Neuron (in vitro differentiated cells): ENCODE data around the gene DAGLB.

Experiments
- H2AFZ ChIP-seq: one replicate; pipeline ENCODE4 v1.6.1; 2013; ENCODE audit warnings: low read depth, mild to moderate bottlenecking, inconsistent platforms, low read length, moderate library complexity
- H3K27me3 ChIP-seq: one replicate; pipeline ENCODE4 v1.6.1; 2013; ENCODE audit warnings: low read length; ENCODE audit not compliant: insufficient read depth
- H3K36me3 ChIP-seq: one replicate; pipeline ENCODE4 v1.6.1; 2013; ENCODE audit warnings: low read length; ENCODE audit not compliant: insufficient read depth
- H3K4me1 ChIP-seq: one replicate; pipeline ENCODE4 v1.6.1; 2013; ENCODE audit warnings: low read length; ENCODE audit not compliant: insufficient read depth
- H3K4me3 ChIP-seq: 2 replicates; pipeline ENCODE4 v1.5.1; 2013; ENCODE audit warnings: mild to moderate bottlenecking, low read length, moderate library complexity
- H3K9me3 ChIP-seq: one replicate; pipeline ENCODE4 v1.6.1; 2013; ENCODE audit warnings: low read length

DAGLB gene, protein sequence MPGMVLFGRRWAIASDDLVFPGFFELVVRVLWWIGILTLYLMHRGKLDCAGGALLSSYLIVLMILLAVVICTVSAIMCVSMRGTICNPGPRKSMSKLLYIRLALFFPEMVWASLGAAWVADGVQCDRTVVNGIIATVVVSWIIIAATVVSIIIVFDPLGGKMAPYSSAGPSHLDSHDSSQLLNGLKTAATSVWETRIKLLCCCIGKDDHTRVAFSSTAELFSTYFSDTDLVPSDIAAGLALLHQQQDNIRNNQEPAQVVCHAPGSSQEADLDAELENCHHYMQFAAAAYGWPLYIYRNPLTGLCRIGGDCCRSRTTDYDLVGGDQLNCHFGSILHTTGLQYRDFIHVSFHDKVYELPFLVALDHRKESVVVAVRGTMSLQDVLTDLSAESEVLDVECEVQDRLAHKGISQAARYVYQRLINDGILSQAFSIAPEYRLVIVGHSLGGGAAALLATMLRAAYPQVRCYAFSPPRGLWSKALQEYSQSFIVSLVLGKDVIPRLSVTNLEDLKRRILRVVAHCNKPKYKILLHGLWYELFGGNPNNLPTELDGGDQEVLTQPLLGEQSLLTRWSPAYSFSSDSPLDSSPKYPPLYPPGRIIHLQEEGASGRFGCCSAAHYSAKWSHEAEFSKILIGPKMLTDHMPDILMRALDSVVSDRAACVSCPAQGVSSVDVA

DNA sequence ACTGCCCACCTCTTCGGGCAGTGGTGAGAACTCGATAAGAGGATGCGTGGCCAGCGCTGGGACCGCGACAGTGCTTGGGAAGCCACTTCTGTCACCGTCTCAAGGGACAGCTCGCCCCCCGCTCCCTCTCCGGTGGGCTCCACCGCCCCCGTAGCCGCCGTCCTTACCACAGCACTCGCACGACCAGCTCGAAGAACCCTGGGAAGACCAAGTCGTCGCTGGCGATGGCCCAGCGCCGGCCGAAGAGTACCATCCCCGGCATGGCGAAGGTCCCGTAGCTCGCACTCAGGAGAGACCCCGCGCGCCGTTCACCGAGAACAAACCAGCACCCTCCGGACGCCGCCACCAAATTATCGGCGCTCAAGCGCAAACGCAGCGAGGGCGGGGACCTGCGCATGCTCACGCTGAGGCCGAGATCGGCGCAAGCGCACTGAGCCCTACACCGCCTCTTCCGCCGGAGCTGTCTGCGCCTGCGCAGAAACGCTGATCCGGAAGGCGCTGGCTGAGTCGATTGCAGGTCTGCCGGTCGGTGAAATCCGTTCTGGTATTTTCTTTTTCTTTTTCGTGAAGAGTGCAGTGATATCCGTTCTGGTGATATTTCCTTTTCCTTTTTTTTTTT lies at the start of gene DAGLB:
DAGLB (minus strand) TSS at position 374 of the 619 bp plus-strand sequence; CDS start at position 262, 112 bp downstream.
- Histone ChIP-seq H3K27me3 (no peaks in the 10 kb centered on the region), H3K4me3 (peak within 1 kb of the TSS; percentile 82), H3K36me3 (peaks cover 29% of the 10 kb centered on the region), H3K4me1 (peaks cover 2% of the 10 kb centered on the region), H3K9me3 (peaks cover 2% of the 10 kb centered on the region), H2AFZ (peak within 1 kb of the TSS; percentile 36)

DNA sequence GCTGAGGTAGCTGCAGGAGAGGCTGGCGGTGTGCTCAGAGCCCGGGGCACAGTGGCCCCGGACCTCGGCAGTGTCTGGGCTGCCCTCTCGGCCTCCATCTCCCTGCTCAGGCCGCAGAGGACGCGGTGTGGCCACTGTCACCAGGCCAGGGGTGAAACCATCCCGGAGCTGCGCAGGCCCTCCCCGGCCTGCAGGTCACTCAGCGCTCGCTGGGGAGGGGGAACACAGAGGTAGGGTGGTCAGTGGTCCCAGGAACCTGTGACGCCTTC lies 49.8 kb upstream of the DAGLB start:
- Histone ChIP-seq H3K36me3 (no peaks in the 10 kb centered on the region), H2AFZ (no peak overlapping the region), H3K27me3 (peaks cover 24% of the 10 kb centered on the region), H3K4me3 (no peak overlapping the region), H3K4me1 (no peaks in the 10 kb centered on the region), H3K9me3 (no peaks in the 10 kb centered on the region)

DNA sequence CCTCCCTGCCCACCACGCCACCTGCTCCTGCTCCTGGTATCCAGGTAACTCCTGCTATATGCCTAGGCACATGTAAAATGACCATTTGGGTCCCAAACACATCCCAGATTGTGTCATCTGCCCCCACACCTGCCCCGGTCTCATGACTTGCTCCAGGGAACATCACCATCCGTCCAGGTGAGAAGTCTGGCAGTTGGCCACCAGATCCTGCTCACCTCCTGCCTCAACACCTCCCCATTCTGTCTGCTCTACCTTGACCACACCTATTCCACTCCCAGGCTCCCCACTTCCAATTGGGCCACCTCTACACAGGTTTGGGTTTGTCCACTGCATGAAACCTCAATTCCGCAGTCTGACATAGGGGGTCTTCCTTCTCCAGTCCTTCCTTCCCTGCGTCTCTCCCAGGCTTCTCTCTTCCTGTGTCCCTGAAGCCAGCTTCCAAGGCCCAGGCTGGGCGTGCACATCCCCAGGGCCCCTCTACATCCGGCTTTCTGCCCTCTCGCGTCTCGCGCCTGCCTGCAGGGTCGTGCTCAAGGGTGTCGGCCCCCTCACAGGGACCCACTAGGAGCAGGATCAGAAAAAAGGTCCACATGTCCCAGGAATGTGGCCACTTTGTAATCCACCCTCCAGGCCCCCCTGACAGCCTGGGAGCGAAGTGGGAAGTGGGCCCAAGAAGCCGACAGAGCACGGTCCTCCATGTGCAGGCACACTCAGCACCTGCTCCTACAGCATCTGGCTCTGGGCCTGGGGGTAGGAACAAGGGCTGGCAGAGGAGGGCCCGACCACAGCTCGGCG lies 49.3 kb upstream of the DAGLB start:
- Histone ChIP-seq H3K36me3 (no peaks in the 10 kb centered on the region), H3K27me3 (peaks cover 20% of the 10 kb centered on the region), H2AFZ (no peak overlapping the region), H3K4me1 (no peaks in the 10 kb centered on the region), H3K9me3 (no peaks in the 10 kb centered on the region), H3K4me3 (no peak overlapping the region)

DNA sequence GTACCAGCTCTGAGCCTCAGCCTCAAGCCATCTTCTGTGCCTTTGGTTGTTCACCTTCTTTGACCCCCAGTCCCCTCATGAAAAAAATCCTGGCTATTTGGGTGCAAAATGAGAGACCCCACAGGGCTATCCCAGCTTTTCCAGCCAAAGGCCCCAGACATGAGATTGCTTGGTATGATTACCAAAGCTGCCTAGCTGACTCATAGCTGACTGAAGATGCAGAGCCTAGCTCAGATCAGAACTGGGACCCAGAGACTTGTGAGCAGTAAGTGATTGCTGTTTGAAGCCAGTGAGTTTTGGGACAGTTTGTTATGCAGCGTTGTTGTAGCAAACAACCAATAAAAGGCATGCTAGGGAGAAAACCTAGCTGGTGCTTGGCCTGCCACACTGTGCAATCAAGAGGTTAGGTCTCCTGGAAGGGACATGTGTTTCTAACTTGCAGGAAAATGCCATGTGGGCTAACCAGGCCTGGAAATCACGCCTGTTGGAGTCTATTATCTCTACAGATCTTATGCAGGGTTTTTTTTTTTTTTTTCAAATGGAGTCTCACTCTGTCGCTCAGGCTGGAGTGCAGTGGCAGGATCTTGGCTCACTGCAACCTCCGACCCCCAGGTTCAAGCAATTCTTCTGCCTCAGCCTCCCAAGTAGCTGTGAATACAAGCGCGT lies 48.0 kb upstream of the DAGLB start:
- peaks cover 15% of the 10 kb centered on the region for H3K27me3 ChIP-seq
- no peaks in the 10 kb centered on the region for H3K9me3 ChIP-seq
- no peak overlapping the region for H2AFZ ChIP-seq
- H3K4me1 ChIP-seq, result no peaks in the 10 kb centered on the region
- H3K4me3 ChIP-seq, result no peak overlapping the region
- no peaks in the 10 kb centered on the region for H3K36me3 ChIP-seq

DNA sequence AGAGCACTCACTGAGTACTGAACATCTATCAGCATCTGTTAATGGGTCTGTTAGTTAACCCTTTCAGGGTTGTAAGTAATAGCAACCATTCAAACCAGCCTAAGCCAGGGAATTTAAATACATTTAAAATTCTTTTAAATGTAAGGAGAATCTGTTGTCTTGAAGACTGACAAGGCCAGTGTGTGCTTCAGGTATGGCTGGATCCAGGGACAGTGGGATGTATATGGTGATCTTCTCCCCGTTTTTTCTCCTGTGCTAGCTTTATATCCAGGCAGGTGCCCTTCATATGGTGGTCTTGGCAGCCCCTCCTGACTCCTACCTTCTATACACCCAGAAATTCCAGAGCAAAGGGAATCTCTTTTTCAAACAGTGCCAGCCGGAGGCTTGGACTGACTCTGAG lies 46.6 kb upstream of the DAGLB start:
- Histone ChIP-seq H2AFZ (no peak overlapping the region), H3K9me3 (no peaks in the 10 kb centered on the region), H3K4me3 (no peak overlapping the region), H3K4me1 (no peaks in the 10 kb centered on the region), H3K36me3 (no peaks in the 10 kb centered on the region), H3K27me3 (peaks cover 10% of the 10 kb centered on the region)

DNA sequence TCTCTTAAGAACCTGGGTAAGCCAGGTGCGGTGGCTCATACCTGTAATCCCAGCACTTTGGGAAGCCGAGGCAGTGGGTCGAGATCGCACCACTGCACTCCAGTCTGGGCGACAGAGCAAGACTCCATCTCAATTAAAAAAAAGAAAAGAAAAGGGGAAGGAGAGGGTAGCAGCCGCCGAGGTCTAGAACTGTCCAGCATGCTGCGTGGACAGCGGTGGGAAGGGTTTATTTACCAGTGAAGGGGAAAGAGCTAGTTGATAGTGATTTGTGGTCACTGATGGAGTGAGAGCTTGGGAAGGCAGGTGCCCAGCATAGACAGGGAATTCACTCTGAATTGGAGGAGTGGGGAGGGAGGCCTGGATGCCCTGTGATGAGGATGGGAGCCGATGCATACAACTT lies 43.4 kb upstream of the DAGLB start:
- Histone ChIP-seq H3K4me3 (no peak overlapping the region), H3K27me3 (no peaks in the 10 kb centered on the region), H3K36me3 (no peaks in the 10 kb centered on the region), H2AFZ (no peak overlapping the region), H3K4me1 (no peaks in the 10 kb centered on the region), H3K9me3 (no peaks in the 10 kb centered on the region)

DNA sequence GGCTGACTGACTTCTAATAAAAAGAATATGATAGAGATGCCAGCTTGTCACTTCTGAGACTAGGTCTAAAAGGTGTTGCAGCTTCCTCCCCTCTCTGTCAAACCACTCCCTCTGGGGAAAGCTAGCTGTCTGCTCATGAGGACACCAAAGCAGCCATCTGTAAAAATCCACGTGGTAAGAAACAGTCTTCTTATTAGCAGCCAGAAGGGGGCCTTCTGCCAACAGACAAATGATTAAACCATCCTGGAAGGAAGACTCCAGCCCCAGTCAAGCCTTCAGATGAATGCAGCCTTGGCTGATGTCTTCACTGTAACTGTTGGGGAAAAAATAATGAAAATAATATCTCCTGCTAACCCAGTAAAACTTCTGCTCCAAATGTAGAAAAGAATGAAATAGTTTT lies 41.9 kb upstream of the DAGLB start:
- H3K9me3 ChIP-seq, result no peaks in the 10 kb centered on the region

DNA sequence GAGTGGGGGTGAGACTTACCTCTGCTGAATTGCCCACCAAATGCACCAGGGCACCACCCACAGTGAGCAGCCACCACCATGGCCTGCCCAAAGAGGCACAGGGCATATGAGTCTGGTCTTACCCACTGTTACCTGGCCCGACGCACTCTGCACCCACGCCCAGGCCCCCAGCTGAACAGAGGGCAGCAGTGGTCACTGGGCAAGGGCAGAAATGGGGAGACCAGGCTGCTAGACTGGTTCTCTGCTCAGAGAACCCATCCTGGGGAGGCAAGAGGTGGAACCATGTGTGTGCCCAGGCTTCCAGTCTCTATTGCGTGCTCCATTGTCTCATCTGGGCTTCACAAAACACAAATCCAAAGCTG lies 39.4 kb upstream of the DAGLB start:
- Histone ChIP-seq H2AFZ (no peak overlapping the region), H3K27me3 (no peaks in the 10 kb centered on the region), H3K9me3 (no peaks in the 10 kb centered on the region), H3K4me1 (peaks cover 8% of the 10 kb centered on the region), H3K4me3 (no peak overlapping the region), H3K36me3 (peaks cover 2% of the 10 kb centered on the region)

More for the DNA sequence above, 41.9 kb upstream of the DAGLB start:
- Histone ChIP-seq H3K4me3 (no peak overlapping the region), H3K36me3 (no peaks in the 10 kb centered on the region), H3K27me3 (no peaks in the 10 kb centered on the region), H2AFZ (no peak overlapping the region), H3K4me1 (no peaks in the 10 kb centered on the region)

DNA sequence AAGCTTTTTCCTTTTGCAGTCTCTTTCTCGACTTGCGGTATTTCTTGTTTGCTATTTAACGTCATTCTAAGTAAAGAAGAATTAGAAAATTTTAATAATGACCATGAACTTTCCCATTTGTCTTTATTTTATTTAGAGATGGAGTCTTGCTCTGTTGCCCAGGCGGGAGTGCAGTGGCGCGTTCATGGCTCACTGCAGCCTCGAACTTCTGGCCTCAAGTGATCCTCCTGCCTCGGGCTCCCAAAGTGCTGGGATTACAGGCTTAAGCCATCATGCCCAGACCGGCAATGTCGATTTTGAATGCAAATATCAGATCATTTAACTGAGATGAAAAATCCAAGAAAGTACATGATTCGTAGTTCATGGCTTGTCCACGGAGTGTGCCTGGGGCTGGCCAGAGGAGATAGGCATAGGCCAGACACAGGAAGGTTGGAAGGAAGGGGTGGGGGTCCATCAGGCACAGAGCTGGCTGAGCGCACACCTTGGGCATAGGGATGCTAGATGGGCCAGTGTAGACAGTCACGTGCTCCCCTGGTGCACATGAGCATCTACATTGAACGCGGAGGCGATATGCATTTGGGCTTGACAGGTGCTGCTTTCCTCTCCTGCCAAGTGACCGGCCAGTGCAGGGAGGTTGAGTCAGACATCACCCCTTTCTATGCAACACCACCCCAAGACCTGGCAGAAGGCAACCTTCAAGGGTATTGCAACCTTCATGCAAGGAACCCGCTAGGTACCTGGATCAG lies 38.9 kb upstream of the DAGLB start:
- Histone ChIP-seq H3K4me3 (no peak overlapping the region), H3K9me3 (no peaks in the 10 kb centered on the region), H3K36me3 (peaks cover 3% of the 10 kb centered on the region), H3K4me1 (peaks cover 8% of the 10 kb centered on the region), H3K27me3 (no peaks in the 10 kb centered on the region), H2AFZ (no peak overlapping the region)

DNA sequence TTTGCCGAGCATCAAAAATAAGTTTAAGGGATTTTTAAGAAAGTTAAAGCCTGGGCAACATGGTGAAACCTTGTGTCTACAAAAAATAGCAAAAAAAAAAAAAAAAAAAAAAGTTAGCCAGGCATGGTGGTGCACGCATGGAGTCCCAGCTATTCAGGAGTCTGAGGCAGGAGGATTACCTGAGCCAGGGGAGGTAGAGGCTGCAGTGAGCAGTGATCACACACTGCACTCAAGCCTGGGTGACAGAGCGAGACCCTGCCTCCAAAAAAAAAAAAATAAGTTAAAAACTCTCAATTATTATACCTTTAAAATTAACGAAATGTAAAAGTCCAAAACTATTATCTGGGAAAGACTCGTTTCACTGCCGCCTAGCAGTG lies 35.0 kb upstream of the DAGLB start:
- Histone ChIP-seq H2AFZ (no peak overlapping the region), H3K4me3 (peak overlapping the region; percentile 96), H3K27me3 (no peaks in the 10 kb centered on the region), H3K4me1 (peaks cover 8% of the 10 kb centered on the region), H3K36me3 (peaks cover 21% of the 10 kb centered on the region), H3K9me3 (no peaks in the 10 kb centered on the region)

DNA sequence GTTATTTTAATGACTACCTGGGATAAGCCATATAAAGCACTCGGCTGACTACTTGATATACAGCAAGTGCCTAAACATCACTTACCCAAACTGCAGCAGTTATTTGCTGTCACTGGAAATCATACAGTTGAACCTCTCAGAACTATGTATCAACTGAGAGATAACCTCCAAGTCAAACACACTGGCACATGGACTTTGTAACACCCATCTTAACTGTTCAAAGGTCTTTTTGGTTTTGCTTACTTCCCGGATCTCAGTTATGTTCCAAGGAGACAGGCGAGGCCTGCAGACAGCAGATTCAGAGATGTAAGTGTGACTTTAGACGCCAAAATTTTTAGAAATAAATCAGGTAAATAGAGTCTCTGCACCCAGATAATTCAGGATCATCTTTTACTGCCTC lies 34.6 kb upstream of the DAGLB start:
- Histone ChIP-seq H3K4me1 (peaks cover 9% of the 10 kb centered on the region), H2AFZ (no peak overlapping the region), H3K27me3 (no peaks in the 10 kb centered on the region), H3K4me3 (peak overlapping the region; percentile 96), H3K9me3 (no peaks in the 10 kb centered on the region), H3K36me3 (peaks cover 21% of the 10 kb centered on the region)

DNA sequence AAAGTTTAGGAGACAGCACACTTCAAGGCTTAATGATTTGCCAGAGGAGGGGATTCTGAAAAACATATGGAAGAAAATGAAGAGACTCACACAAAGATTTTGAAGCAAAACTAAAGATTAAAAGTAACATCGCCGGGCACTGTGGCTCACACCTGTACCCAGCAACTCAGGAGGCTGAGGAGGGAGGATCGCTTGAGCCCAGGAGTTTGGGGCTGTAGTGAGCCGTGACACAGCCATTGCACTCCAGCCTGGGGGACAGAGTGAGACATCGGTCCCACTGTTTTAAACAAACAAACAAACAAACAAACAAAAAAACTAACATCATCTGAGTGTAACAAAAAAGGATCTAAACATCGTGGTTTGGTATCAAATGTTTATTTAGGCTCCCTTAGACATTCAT lies 33.7 kb upstream of the DAGLB start:
- H2AFZ ChIP-seq, result no peak overlapping the region
- H3K27me3 ChIP-seq, result no peaks in the 10 kb centered on the region
- peaks cover 21% of the 10 kb centered on the region for H3K36me3 ChIP-seq
- H3K4me3 ChIP-seq, result no peak overlapping the region
- H3K4me1 ChIP-seq, result peaks cover 15% of the 10 kb centered on the region
- H3K9me3 ChIP-seq, result no peaks in the 10 kb centered on the region
